ENCODE measurements around the gene WFDC1. TPM values are rescaled to one million over a fixed set of nuclear protein-coding genes. Genes with fewer than 3 reads are reported as not detected.

WFDC1 gene
- total and polyA plus RNA-seq, 7 donors = 3.0 to 173 (median 15.3) TPM

GRCh38 chr16:84258266-84258665, 36.4 kb upstream of the WFDC1 start:
- 87 to 90% methylated on average over 11 of the region's 11 CpGs for WGBS, 2 donors

GRCh38 chr16:84259691-84260090, 35.0 kb upstream of the WFDC1 start:
- Histone ChIP-seq H3K27me3 (no peaks in the 10 kb centered on the region), H3K9me3 (peaks cover 0 to 3% (median 0%) of the 10 kb centered on the region in 4 donors), H3K4me3 (no peak overlapping the region), H3K4me1 (no peaks in the 10 kb centered on the region), H3K36me3 (no peaks in the 10 kb centered on the region), H3K27ac (no peak overlapping the region)
- DNase-seq = no peak
- intact Hi-C loops (cut with DNase I) = no loop called here
- WGBS, 2 donors = 90 to 96% methylated on average over 3 of the region's 3 CpGs
- TF ChIP-seq POLR2A (IDR thresholded peaks at IDR 0.05) = no peak
- no peak for TF ChIP-seq EP300 (IDR thresholded peaks at IDR 0.05)
- no peak for TF ChIP-seq POLR2AphosphoS5 (IDR thresholded peaks at IDR 0.05)
- no peak for TF ChIP-seq CTCF (IDR thresholded peaks at IDR 0.05)

More at GRCh38 chr16:84258266-84258665, 36.4 kb upstream of the WFDC1 start:
- Histone ChIP-seq H3K27ac (no peak overlapping the region), H3K4me3 (no peak overlapping the region), H3K36me3 (no peaks in the 10 kb centered on the region), H3K4me1 (no peaks in the 10 kb centered on the region), H3K9me3 (peaks cover 0 to 4% (median 0%) of the 10 kb centered on the region in 4 donors), H3K27me3 (no peaks in the 10 kb centered on the region)
- no peak for DNase-seq
- TF ChIP-seq CTCF (IDR thresholded peaks at IDR 0.05) (no peak), EP300 (IDR thresholded peaks at IDR 0.05) (no peak), POLR2AphosphoS5 (IDR thresholded peaks at IDR 0.05) (no peak), POLR2A (IDR thresholded peaks at IDR 0.05) (no peak)
- intact Hi-C loops (cut with DNase I) = no loop called here

GRCh38 chr16:84260766-84261554, 33.7 kb upstream of the WFDC1 start:
- Histone ChIP-seq H3K4me3 (no peak overlapping the region), H3K27me3 (no peaks in the 10 kb centered on the region), H3K9me3 (no peaks in the 10 kb centered on the region), H3K27ac (no peak overlapping the region), H3K36me3 (no peaks in the 10 kb centered on the region), H3K4me1 (no peaks in the 10 kb centered on the region)
- no peak for DNase-seq
- TF ChIP-seq EP300 (IDR thresholded peaks at IDR 0.05) (no peak), CTCF (IDR thresholded peaks at IDR 0.05) (no peak), POLR2A (IDR thresholded peaks at IDR 0.05) (no peak), POLR2AphosphoS5 (IDR thresholded peaks at IDR 0.05) (no peak)
- 84 to 86% methylated on average over 23 of the region's 23 CpGs for WGBS, 2 donors
- intact Hi-C loops (cut with DNase I) = no loop called here

- no peaks in the 10 kb centered on the region for H3K9me3 ChIP-seq
- H3K4me1 ChIP-seq = no peaks in the 10 kb centered on the region
- DNase-seq = no peak
- no peak overlapping the region for H3K4me3 ChIP-seq
- H3K27me3 ChIP-seq = no peaks in the 10 kb centered on the region
- TF ChIP-seq POLR2AphosphoS5 (IDR thresholded peaks at IDR 0.05) = no peak
- no peak overlapping the region for H3K27ac ChIP-seq
- intact Hi-C loops (cut with DNase I) = no loop called here
- no peaks in the 10 kb centered on the region for H3K36me3 ChIP-seq
- 87 to 90% methylated on average over 4 of the region's 4 CpGs for WGBS, 2 donors
Measured at GRCh38 chr16:84262031-84262430, 32.6 kb upstream of the WFDC1 start.

- 65 to 94% methylated on average over 3 of the region's 3 CpGs for WGBS, 2 donors
- TF ChIP-seq CTCF (IDR thresholded peaks at IDR 0.05) = no peak
- TF ChIP-seq EP300 (IDR thresholded peaks at IDR 0.05) = no peak
- no peak for TF ChIP-seq POLR2A (IDR thresholded peaks at IDR 0.05)
- no peak for TF ChIP-seq POLR2AphosphoS5 (IDR thresholded peaks at IDR 0.05)
Measured at GRCh38 chr16:84262939-84263338, 31.7 kb upstream of the WFDC1 start.

More at GRCh38 chr16:84262939-84263338, 31.7 kb upstream of the WFDC1 start:
- DNase-seq = no peak
- no peaks in the 10 kb centered on the region for H3K27me3 ChIP-seq
- intact Hi-C loops (cut with DNase I) = no loop called here
- no peaks in the 10 kb centered on the region for H3K36me3 ChIP-seq
- no peaks in the 10 kb centered on the region for H3K9me3 ChIP-seq
- no peak overlapping the region for H3K27ac ChIP-seq
- no peak overlapping the region for H3K4me3 ChIP-seq
- no peaks in the 10 kb centered on the region for H3K4me1 ChIP-seq

All from sigmoid colon (tissue), 7 donors.